NCI-H345 treated with DMSO at 0.1 percent for 48 hours (cell line): ENCODE measurements around the gene CHST14.
"Not testable (repeated sequence)": the region's sequence is repeated elsewhere in the genome, so short reads cannot be mapped to it uniquely, and the experiment has no call there.

ENCODE experiments used
- DNase-seq: peaks from one replicate; lab custom pipeline; 2025; ENCODE audit not compliant: unreplicated experiment; lab: John Stamatoyannopoulos, UW

The CHST14 gene

GRCh38 chr15:40440743-40441564 is 29.8 kb upstream of the CHST14 start, which contains the start of gene BAHD1:
Gene BAHD1, plus strand, starts transcription at chr15:40440953. Its CDS starts 17,512 bp downstream, at chr15:40458465.
- DNase-seq, result peak; percentile 29

GRCh38 chr15:40441565-40442531 is 28.9 kb upstream of the CHST14 start:
- DNase-seq, result no peak

GRCh38 chr15:40443255-40443654 is 27.5 kb upstream of the CHST14 start:
- no peak for DNase-seq

- DNase-seq, result no peak
These were observed 26.9 kb upstream of the CHST14 start for GRCh38 chr15:40443846-40444245.

GRCh38 chr15:40444736-40445135 is 26.0 kb upstream of the CHST14 start:
- DNase-seq, result no peak

- no peak for DNase-seq
These were observed 25.3 kb upstream of the CHST14 start for GRCh38 chr15:40445421-40445922.

GRCh38 chr15:40446144-40446543 is 24.6 kb upstream of the CHST14 start:
- no peak for DNase-seq

GRCh38 chr15:40448354-40448753 is 22.4 kb upstream of the CHST14 start:
- no peak for DNase-seq

- no peak for DNase-seq
These were observed 21.5 kb upstream of the CHST14 start for GRCh38 chr15:40449275-40449674.

- DNase-seq, result no peak
These were observed 20.7 kb upstream of the CHST14 start for GRCh38 chr15:40450047-40450446.

GRCh38 chr15:40451527-40452158 is 19.1 kb upstream of the CHST14 start:
- DNase-seq, result no peak

- no peak for DNase-seq
These were observed 18.3 kb upstream of the CHST14 start for GRCh38 chr15:40452296-40453090.

- DNase-seq, result not testable (repeated sequence)
These were observed 16.8 kb upstream of the CHST14 start for GRCh38 chr15:40453941-40454340.

- no peak for DNase-seq
These were observed 15.8 kb upstream of the CHST14 start for GRCh38 chr15:40454904-40455391.

- no peak for DNase-seq
These were observed 14.5 kb upstream of the CHST14 start for GRCh38 chr15:40456299-40456712.

- DNase-seq, result no peak
These were observed 14.0 kb upstream of the CHST14 start for GRCh38 chr15:40456738-40457137.

GRCh38 chr15:40458495-40459371 is 12.1 kb upstream of the CHST14 start:
- DNase-seq, result no peak

- no peak for DNase-seq
These were observed 11.3 kb upstream of the CHST14 start for GRCh38 chr15:40459391-40460015.

GRCh38 chr15:40460404-40460803 is 10.4 kb upstream of the CHST14 start:
- DNase-seq, result no peak
